Measurements from ENCODE around the gene SUSD2.
A peak's percentile ranks its signal among the peaks of the same experiment; 100 is the strongest.
"Not testable (repeated sequence)": the region's sequence is repeated elsewhere in the genome, so short reads cannot be mapped to it uniquely, and the experiment has no call there.

SUSD2 gene

DNA sequence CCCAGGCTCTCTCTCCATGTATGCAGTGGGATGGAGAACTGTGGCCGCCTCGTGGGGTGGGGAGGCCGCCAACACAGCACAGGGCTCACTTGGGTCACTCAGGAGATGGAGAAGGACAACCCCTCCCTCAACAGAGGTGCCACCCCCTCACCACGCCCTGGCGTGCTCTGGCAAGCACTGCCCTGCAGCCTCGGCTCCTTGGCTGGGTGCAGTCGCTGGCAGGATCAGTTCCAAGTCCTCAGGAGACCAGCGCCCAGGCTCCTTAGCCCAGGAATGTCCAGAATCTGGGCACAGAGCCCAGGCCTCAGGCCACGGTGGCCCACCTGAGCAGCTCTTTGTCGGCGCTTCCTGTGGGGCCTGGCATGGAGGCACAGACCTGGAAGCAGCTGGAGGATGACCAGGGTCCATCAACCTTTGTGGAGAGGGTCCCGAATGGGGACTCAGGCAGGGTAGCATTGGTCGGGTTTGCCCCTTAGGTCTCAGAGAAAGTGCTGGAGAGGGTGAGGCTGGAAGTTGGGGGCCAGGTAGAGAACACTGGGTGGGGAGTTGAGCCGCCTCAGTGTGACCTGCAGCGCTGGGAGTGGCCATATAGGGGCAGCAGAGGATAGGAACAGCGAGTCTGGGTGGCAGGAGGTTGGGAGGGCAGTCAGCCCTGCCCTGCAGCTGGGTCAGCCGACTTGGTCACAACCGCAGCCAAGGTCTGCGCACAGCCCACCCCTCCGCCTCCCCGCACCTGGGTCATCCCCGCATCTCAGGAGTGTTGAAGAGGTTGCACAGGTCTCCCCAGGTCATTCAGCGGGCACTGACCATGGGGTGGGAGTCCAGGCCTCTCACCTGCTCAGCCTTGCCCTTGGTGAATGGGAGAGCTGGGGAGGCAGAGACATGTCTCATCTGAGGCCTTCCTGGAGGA, 8.2 kb downstream of the SUSD2 start:
- peak; percentile 38 for DNase-seq

DNA sequence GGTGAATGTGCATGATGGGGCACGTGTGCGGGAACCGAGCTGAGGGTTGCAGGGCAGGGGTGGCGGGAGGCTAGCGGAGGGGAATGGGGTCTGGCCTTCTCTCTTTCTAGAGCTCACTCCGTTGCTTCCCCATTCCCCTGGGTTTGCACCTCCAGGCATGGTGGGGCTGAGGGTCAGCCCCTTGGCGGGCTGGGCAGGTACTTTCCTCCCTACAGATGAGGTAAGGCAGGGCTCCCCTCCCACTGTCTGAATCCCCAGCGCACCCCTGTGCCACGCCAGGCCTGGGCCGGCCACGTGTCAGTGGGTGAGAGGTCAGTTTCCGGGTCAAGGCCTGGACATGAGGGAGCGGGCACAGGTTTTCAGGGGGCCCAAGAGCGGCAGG, 8.9 kb downstream of the SUSD2 start:
- DNase-seq, result no peak

DNA sequence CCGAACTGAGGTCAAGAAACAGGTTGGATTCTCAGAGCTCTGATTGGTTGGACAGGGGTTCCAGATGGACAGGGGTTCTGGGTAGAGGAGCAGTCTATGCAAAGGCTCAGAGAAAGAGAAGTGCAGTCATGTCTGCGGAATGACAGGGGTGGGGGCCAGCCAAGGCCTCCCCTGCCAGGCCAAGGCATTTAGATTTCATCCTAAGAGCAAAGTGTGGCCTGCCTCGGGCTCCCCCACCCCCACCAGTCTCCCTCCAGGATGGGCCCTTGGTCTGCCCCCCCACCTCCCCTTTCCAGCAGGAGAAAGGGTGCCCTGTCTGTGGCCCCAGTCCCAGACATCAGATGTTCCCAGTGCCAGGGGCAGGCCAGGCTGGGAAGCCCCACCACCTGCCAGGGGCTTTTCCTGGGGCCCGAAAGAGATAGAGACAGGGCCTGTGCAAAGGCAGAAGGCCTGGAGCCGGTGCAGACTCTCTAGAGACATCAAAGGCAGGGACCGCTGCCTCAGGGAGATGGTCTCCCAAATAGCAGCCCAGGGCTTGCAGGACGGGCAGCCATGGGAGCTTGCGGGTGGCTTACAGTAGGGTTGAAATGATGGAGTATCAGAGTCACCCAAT, 9.4 kb downstream of the SUSD2 start:
- no peak for DNase-seq

DNA sequence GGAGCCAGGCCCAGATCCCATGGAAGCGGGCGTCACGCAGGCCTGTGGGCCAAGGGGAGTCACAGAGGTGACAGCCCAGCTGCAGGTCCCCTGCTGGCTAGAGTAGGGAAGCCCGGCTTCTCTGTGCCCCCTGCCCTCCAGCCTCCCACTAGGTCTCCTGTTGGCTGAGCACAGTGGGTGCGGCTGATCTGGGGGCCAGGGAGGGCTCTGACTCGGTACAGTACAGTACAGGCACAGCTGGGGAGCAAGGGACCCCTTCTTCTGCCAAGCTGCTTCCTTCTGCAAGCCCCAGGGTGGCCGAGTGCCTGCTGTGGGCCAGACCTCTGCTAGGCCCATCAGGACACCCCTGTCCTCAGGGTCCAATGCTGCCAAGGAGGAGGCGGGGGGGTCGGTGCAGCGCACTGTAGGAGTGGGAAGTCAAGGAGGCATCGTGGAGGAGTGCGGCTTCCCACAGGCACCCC, 10.1 kb downstream of the SUSD2 start:
- DNase-seq, result no peak

DNA sequence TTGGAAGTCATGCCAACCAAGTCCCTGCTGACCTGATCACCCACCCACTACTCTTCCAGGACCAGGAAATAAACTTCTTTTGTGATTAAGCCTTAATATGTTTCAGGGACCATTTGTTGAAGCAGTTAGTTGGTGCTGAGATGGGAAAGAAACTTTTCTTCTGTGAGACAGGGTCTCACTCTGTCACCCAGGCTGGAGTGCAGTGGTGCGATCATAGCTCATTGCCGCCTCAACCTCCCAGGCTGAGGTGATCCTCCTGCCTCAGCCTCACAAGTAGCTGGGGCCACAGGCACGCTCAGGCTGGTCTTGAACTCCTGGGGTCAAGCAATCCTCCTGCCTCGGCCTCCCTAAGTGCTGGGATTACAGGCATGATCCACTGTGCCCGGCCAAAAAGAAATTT, 10.6 kb downstream of the SUSD2 start:
- no peak for DNase-seq

- no peak for DNase-seq
Observed at GRCh38 chr22:24198682-24199052, 17.4 kb downstream of the SUSD2 start.

GRCh38 chr22:24200619-24201212, 19.4 kb downstream of the SUSD2 start:
- DNase-seq, result no peak

DNA sequence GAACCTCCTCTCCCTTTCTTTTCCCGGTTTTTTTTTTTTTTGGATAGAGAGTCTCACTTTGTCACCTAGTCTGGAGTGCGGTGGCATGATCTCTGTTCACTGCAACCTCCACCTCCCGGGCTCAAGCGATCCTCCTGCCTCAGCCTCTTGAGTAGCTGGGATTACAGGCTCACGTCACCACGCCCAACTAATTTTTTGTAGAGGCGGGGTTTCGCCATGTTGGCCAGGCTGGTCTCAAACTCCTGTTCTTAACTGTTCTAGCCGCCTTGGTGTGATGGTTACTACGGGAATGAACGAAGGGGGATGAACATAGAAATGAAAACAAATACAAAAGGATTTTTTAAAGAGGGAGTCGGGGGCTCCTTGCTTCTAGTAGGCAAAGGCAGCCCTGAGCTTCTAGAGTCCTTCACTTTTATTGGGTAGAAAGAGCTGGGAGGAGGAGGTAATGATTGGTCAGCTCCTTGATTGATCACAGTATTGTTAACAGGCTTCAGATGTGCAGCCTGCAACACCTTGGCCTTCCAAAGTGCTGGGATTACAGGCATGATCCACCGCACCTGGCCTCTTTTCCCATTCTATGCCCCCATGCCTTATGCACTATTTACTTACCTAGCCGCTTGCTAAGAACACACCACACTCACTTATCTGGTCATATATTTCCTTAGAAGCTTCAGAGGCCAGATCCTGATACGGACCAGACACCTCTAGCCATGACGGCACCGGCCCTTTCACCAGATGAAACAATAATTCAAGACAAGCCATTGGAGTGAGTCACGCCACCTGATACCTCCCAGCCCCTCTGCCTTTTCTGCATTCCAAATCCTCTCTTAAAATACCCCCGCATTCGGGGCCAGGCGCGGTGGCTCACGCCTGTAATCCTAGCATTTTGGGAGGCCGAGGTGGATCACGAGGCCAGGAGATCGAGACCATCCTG, 20.7 kb downstream of the SUSD2 start:
- no peak for DNase-seq

DNA sequence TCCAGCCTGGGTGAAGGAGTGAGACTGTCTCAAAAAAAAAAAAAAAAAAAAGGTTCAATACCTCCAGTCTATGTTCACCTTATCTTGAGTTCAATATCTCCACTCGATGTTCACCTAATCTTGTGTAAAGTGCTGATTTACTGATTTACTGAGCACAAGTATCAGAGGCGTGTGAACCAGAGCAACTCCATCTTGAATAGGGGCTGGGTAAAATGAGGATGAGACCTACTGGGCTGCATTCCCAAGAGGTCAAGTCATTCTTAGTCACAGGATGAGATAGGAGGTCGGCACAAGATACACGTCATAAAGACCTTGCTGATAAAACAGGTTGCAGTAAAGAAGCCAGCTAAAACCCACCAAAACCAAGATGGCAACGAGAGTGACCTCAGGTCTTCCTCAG, 22.6 kb downstream of the SUSD2 start:
- DNase-seq, result not testable (repeated sequence)

DNA sequence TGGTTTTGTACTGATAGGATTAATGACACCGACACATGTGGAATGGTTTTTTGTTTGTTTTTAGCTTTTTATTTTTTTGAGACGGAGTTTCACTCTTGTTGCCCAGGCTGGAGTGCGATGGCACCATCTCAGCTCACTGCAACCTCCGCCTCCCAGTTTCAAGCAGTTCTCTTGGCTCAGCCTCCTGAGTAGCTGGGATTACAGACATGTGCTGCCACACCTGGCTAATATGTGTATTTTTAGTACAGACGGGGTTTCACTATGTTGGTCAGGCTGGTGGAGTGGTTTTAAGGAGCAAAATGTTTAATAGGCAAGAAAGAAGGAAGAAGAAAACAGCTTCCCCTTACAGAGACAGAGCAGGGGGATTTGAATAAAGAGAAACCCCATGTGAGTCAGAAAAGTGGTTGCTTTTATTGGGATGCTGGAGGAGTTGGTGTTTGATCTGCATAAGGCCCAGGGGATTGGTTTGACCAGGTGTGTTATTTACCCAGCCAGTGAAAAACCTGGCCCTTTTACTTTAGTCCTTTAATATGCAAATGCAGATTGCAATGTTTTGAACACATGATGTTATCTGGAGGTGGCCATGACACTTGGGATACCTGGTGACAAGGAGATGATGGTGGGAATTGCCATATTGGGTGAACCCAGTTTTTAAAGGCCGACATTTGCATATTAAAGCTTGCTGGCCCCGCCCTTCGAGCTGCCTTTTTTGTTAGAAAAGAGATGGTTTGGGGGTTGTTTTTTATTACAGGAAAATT, 24.3 kb downstream of the SUSD2 start:
- no peak for DNase-seq

DNA sequence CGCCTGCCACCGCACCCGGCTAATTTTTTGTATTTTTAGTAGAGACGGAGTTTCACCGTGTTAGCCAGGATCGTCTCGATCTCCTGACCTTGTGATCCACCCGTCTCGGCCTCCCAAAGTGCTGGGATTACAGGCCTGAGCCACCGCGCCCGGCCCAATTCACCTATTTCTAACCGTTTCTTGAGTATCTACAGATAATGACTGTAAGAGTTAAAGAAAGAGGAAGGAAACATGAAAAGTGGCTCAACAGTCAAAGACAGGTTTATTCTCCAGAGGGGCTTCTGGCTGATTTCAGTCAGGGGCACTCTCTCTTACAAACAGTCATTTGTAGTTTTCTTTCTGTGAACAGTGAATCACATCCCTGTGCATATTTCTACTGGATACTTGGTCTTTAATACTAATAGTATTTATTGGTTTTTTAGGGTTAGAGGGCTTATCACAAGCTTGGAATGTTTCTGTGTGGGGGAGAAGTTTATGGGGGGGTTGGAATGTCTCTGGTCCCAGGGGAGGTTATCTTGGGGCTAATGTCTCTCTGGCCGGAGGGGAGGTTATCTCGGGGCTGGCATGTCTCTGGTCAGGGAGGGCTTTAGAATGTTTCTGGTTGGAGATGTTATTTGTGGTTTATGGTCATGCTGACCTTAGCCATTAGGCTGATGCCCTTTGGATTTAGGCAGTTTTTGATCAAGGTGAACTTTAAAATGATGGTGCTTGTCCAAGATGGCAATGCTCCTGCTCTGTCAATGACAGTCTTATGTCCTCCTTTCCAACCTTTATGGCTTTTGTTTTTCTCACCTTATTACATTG, 25.4 kb downstream of the SUSD2 start:
- DNase-seq, result not testable (repeated sequence)

- DNase-seq, result no peak
Observed at GRCh38 chr22:24207264-24208011, 26.2 kb downstream of the SUSD2 start.

GRCh38 chr22:24208012-24208749, 26.9 kb downstream of the SUSD2 start:
- DNase-seq, result no peak

DNA sequence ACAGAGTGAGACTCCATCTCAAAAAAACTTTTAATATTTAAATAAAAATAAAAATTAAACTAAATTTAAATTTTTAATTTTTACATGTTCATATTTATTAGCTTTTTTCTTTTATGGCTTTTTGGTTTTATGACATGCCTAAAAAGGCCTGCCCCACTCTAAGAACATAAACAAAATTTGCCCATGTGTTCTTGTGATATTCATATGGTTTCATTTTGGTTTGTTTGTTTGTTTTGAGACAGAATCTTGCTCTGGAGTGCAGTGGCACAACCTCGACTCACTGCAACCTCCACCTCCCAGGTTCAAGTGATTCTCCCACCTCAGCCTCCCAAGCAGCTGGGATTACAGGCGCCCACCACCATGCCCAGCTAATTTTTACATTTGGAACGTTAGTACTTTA, 27.7 kb downstream of the SUSD2 start:
- DNase-seq, result no peak

- no peak for DNase-seq
Observed at GRCh38 chr22:24209687-24210086, 28.4 kb downstream of the SUSD2 start.

DNA sequence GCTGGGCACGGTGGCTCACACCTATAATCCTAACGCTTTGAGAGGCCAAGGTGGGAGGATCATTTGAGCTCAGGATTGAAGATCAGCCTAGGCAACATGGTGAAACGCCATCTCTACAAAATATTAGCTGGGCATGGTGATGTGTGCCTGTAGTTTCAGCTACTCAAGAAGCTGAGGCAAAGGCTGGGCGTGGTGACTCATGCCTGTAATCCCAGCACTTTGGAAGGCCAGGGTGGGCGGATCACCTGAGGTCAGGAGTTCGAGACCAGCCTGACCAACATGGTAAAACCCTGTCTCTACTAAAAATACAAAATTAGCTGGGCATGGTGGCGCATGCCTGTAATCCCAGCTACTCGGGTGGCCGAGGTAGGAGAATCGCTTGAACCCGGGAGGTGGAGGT, 29.1 kb downstream of the SUSD2 start:
- DNase-seq, result not testable (repeated sequence)

DNA sequence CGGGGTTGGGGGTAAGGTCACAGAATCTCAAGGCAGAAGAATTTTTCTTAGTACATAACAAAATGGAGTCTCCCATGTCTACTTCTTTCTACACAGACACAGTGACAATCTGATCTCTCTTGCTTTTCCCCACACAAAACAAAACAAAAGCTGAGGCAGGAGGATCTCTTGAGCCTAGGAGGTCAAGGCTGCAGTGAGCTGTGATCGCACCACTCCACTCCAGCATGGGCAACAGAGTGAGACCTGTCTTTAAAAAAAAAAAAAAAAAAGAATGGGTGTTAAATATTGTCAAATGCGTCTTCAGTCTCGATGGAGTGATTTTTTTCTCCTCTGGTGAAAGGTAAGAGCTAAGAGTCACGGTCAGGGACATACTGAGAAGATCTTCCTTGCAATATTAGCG, 30.4 kb downstream of the SUSD2 start:
- not testable (repeated sequence) for DNase-seq

- not testable (repeated sequence) for DNase-seq
Observed at GRCh38 chr22:24213111-24213510, 31.8 kb downstream of the SUSD2 start.

DNA sequence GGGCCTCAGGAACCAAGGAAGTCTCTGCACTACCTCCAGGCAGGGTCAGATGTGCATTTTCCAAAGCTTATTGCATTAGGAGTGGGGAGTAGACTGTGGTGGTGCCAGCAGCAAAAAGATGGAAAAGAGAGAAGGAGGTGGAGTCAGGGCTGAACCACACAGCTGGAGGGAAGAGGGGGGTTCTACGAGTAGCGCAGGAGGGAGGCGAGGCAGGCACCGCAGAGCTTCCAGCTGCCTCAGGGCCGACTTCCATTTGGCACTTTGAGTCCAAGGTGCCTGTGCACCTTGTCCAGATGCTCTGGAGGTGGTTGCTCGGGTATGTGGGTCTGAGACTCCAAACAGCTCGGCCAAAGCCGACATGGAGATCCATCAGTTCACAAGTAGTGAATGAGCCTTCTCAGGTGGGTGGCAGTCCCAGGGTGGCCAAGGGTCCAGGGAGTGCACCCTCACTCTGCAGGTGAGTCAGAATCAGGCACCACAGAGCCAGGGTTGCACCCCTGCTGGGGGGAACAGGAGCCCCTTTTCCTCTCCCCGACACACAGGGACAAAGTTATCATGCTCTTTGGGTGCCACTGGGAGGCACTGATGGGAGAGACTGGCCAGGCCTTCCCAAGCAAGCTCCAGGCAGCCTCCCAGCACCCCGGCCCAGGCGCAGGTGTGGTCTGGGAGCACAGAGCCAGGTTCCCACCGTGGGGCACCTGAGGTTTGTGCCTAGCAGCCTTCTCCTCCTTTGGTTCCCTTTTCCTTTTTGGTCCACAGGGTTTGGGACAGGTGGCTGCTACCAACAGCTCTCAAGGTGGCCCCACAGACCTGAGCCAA, 33.4 kb downstream of the SUSD2 start:
- no peak for DNase-seq

Data from stimulated activated CD4-positive, alpha-beta T cell treated with anti-CD3 and anti-CD28 coated beads, Interleukin-1b, Interleukin-23, amount 100 ng/mL, for 48 hours (primary cell).